K562 (cell line): Measurements from ENCODE around the gene ICAM1. TPM values are rescaled to one million over a fixed set of nuclear protein-coding genes. Genes with fewer than 3 reads are reported as not detected.
A peak's percentile ranks its signal among the peaks of the same experiment; 100 is the strongest.

Experiments
- BRCA1 ChIP-seq, 2 experiments: fragments of 450-650 bp in 1 of 2; sonication (generic) in 1 of 2; formaldehyde crosslinking in 1 of 2; IDR thresholded peaks; 2 replicates each; pipeline versions ENCODE4 v1.5.0 to v1.6.1; 2017 to 2020; ENCODE audit warnings: mild to moderate bottlenecking in 1 of 2, missing genetic modification reagents in 1 of 2
- BRD9 ChIP-seq: fragments of 450-650 bp; IDR thresholded peaks from 2 replicates; pipeline ENCODE4 v1.6.1; 2018; ENCODE audit warnings: low read depth; ENCODE audit not compliant: partially characterized antibody
- CC2D1A ChIP-seq: fragments of 450-650 bp; IDR thresholded peaks from 2 replicates; pipeline ENCODE4 v1.6.1; 2017; ENCODE audit warnings: mild to moderate bottlenecking
- CHCHD3 ChIP-seq: fragments of 250-450 bp; sonication (Bioruptor Pico); IDR thresholded peaks from 2 replicates; pipeline ENCODE4 v2.1.2; 2022; ENCODE audit warnings: mild to moderate bottlenecking
- CHD2 ChIP-seq: IDR thresholded peaks from 2 replicates; pipeline ENCODE4 v1.6.1; 2011; ENCODE audit warnings: low read depth, low read length
- FOSL1 ChIP-seq: fragments of 200-800 bp; sonication (Bioruptor generic); conservative IDR thresholded peaks from 2 replicates; pipeline ENCODE4 v1.6.1; 2016; ENCODE audit warnings: missing genetic modification characterization, missing compliant biosample characterization
- GATAD2A ChIP-seq: fragments of 450-650 bp; IDR thresholded peaks from 2 replicates; pipeline ENCODE4 v1.6.1; 2017
- HDAC2 ChIP-seq: fragments of 450-650 bp; IDR thresholded peaks from 2 replicates; pipeline ENCODE4 v1.6.1; 2016; ENCODE audit warnings: mild to moderate bottlenecking
- KLF16 ChIP-seq: IDR thresholded peaks from 2 replicates; pipeline ENCODE4 v1.6.1; 2016; ENCODE audit warnings: antibody characterized with exemption
- MECOM ChIP-seq: fragments of 250-450 bp; sonication (Bioruptor Pico); IDR thresholded peaks from 2 replicates; pipeline ENCODE4 v1.8.0; 2022; ENCODE audit warnings: inconsistent platforms
- NEUROD1 ChIP-seq: fragments of 150-350 bp; IDR thresholded peaks from 2 replicates; pipeline ENCODE4 v1.6.1; 2014; ENCODE audit warnings: borderline replicate concordance, low read length, low read depth; ENCODE audit not compliant: partially characterized antibody
- RAD51 ChIP-seq: fragments of 450-650 bp; IDR thresholded peaks from 2 replicates; pipeline ENCODE4 v1.7.1; 2016; ENCODE audit warnings: low read depth, mild to moderate bottlenecking, borderline replicate concordance
- RBM22 ChIP-seq: fragments of 200-400 bp; formaldehyde crosslinking; IDR thresholded peaks from 2 replicates; pipeline ENCODE4 v1.6.1; 2018; ENCODE audit warnings: low read length, low read depth; ENCODE audit not compliant: poor library complexity, severe bottlenecking
- SIX5 ChIP-seq, 2 experiments: IDR thresholded peaks; 2 replicates each; pipeline ENCODE4 v1.6.1; 2011; ENCODE audit warnings: low read length in 2 of 2, borderline replicate concordance in 1 of 2, low read depth in 1 of 2, mild to moderate bottlenecking in 1 of 2, moderate library complexity in 1 of 2; ENCODE audit not compliant: insufficient read depth in 1 of 2
- TAF1 ChIP-seq: IDR thresholded peaks from 2 replicates; pipeline ENCODE4 v1.6.1; 2011; ENCODE audit warnings: mild to moderate bottlenecking, low read length, moderate library complexity; ENCODE audit not compliant: insufficient read depth, control insufficient read depth, severe bottlenecking; ENCODE audit errors: extremely low read depth
- TEAD1 ChIP-seq, 2 experiments: fragments of 450-650 bp in 1 of 2; sonication (generic) in 1 of 2; formaldehyde crosslinking; IDR thresholded peaks; 2 replicates each; pipeline versions ENCODE4 v1.4.0 to v1.8.0; 2020 to 2022; ENCODE audit warnings: mild to moderate bottlenecking in 2 of 2, missing genetic modification reagents in 1 of 2
- TEAD2 ChIP-seq: fragments of 450-650 bp; IDR thresholded peaks from 2 replicates; pipeline ENCODE4 v1.6.1; 2016; ENCODE audit warnings: missing genetic modification characterization, control low read depth, missing compliant biosample characterization
- THRAP3 ChIP-seq: fragments of 450-650 bp; IDR thresholded peaks from 2 replicates; pipeline ENCODE4 v1.6.1; 2016; ENCODE audit warnings: mild to moderate bottlenecking, inconsistent platforms, borderline replicate concordance
- ZBTB1 ChIP-seq: sonication (generic); formaldehyde crosslinking; IDR thresholded peaks from 2 replicates; pipeline ENCODE4 v1.8.1; 2023; ENCODE audit warnings: missing genetic modification reagents, low read depth, mild to moderate bottlenecking, borderline replicate concordance
- ZFX ChIP-seq: sonication (generic); formaldehyde crosslinking; IDR thresholded peaks from 2 replicates; pipeline ENCODE4 v1.8.0; 2022; ENCODE audit warnings: mild to moderate bottlenecking, missing genetic modification reagents, moderate library complexity
- ZKSCAN1 ChIP-seq: fragments of 150-350 bp; IDR thresholded peaks from 2 replicates; pipeline ENCODE4 v1.6.1; 2016; ENCODE audit warnings: low read depth, low read length
- polyA plus RNA-seq, 8 experiments: library from polyadenylated mRNA; depleted of rRNA in 4 of 8; stranded (reverse) in 5 of 8; unstranded in 3 of 8; fragments of >200 nt; fragmentation: Nextera tagmentation in 2 of 8; fragmentation: Illumina TruSeq in 1 of 8; extraction: Ambion mirVana in 2 of 8; extraction: Trizol in 1 of 8; gene quantifications; 2 replicates each; pipeline versions ENCODE4 v1.2.1 to v1.2.3, GENCODE V29; 2011 to 2014; ENCODE audit warnings: inconsistent platforms in 1 of 8, missing spikeins in 1 of 8
- total RNA-seq, 7 experiments: library from RNA; depleted of rRNA in 6 of 7; stranded (reverse); fragments of >200 nt in 6 of 7; fragmentation: Illumina TruSeq in 2 of 7; extraction: Trizol in 2 of 7; gene quantifications; 2 replicates each; pipeline versions ENCODE4 v1.2.1 to v1.2.3, GENCODE V29; 2011 to 2021; ENCODE audit warnings: low replicate concordance in 1 of 7
- TF ChIP-seq, protein P1 (sequence below): IDR thresholded peaks from 3 replicates; pipeline ENCODE4 v1.6.1; 2011; ENCODE audit warnings: borderline replicate concordance, mild to moderate bottlenecking; ENCODE audit not compliant: insufficient read length, insufficient read depth
- TF ChIP-seq, protein P2 (sequence below): fragments of 250-450 bp; sonication (Bioruptor Pico); IDR thresholded peaks from 2 replicates; pipeline ENCODE4 v1.4.0; 2020; ENCODE audit warnings: mild to moderate bottlenecking, moderate library complexity, borderline replicate concordance
- TF ChIP-seq, protein P3 (sequence below): sonication (generic); formaldehyde crosslinking; IDR thresholded peaks from 2 replicates; pipeline ENCODE4 v1.5.0; 2020; ENCODE audit warnings: missing genetic modification reagents

Gene ICAM1
- total and polyA plus RNA-seq, 9 of the 15 experiments (the other 6 are each of a cell fraction or from before 2014, with no cell fraction given), result 2.3 to 24.4 (median 13.4) TPM

DNA sequence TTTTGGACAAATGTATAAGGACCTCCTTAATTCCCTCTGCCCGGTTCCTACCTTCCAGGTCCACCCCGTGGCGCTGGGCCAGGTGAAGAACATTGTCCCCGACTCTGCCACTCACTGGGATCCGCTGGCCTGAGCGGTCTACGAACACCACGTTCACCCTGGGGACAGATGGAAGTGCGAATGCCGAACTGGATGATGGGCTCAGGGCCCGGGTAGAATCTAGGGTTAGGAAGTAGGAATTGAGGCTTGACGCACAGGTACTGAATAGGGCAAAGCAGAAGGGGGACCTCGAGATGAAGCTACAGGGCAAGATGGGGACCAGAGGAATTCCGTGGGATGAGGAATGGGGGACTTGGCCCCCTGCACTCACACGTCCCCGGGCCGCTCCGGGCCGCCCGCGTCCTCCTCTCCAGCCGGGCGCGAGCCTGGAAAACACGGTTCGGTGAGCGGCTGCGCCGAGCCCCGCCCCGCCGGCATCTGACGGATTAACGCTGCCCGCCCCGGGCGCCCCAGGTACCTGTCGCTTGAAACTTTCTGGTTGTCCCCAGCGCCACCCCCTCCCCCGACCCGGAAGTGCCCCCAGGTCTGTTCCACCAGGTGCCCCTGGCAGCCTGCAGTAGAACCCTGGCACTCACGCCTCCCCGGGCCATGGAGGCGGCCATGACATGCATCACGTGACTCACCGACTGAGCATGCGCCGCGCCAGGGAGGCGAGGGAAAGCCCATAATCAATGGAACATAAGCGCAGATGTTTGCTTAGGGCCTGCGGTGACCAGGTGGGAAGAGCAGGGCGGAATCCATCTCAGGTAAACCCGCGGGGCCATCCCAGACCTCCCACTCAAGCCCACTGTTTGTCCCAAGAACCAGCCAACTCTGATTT is 44.7 kb downstream of the ICAM1 start, which contains the start of gene FDX2 (continued):
- TF ChIP-seq TEAD2, result 0 out of 2 replicates have a peak, but pooled peaks have one; percentile 8
- TF ChIP-seq CC2D1A, result no peak
- no peak for TF ChIP-seq GATAD2A
- no peak for TF ChIP-seq MECOM (CRISPR knock-in tag)
- no peak for TF ChIP-seq NEUROD1
- TF ChIP-seq FOSL1 (tag), result no peak
- TF ChIP-seq BRCA1 (IDR thresholded peaks at IDR 0.05), result no peak
- TF ChIP-seq BRCA1 (CRISPR knock-in tag; IDR thresholded peaks at IDR 0.05), result no peak
- TF ChIP-seq HDAC2, result peak; percentile 95
- TF ChIP-seq, protein P1, sequence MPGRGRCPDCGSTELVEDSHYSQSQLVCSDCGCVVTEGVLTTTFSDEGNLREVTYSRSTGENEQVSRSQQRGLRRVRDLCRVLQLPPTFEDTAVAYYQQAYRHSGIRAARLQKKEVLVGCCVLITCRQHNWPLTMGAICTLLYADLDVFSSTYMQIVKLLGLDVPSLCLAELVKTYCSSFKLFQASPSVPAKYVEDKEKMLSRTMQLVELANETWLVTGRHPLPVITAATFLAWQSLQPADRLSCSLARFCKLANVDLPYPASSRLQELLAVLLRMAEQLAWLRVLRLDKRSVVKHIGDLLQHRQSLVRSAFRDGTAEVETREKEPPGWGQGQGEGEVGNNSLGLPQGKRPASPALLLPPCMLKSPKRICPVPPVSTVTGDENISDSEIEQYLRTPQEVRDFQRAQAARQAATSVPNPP, result no peak
- TF ChIP-seq SIX5 (IDR thresholded peaks at IDR 0.05; ENCODE audit: borderline replicate concordance in 1 of 2, insufficient read depth in 1 of 2, low read depth in 1 of 2, low read length in 2 of 2), result no peak
- no peak for TF ChIP-seq ZKSCAN1
- TF ChIP-seq CHCHD3 (CRISPR knock-in tag), result no peak
- TF ChIP-seq, protein P2, sequence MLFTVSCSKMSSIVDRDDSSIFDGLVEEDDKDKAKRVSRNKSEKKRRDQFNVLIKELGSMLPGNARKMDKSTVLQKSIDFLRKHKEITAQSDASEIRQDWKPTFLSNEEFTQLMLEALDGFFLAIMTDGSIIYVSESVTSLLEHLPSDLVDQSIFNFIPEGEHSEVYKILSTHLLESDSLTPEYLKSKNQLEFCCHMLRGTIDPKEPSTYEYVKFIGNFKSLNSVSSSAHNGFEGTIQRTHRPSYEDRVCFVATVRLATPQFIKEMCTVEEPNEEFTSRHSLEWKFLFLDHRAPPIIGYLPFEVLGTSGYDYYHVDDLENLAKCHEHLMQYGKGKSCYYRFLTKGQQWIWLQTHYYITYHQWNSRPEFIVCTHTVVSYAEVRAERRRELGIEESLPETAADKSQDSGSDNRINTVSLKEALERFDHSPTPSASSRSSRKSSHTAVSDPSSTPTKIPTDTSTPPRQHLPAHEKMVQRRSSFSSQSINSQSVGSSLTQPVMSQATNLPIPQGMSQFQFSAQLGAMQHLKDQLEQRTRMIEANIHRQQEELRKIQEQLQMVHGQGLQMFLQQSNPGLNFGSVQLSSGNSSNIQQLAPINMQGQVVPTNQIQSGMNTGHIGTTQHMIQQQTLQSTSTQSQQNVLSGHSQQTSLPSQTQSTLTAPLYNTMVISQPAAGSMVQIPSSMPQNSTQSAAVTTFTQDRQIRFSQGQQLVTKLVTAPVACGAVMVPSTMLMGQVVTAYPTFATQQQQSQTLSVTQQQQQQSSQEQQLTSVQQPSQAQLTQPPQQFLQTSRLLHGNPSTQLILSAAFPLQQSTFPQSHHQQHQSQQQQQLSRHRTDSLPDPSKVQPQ, result no peak
- TF ChIP-seq RBM22, result peak; percentile 93
- 0 out of 4 replicates have a peak, but pooled peaks have one; percentile 16 to 57 for TF ChIP-seq TEAD1 (CRISPR knock-in tag; IDR thresholded peaks at IDR 0.05)
- TF ChIP-seq, protein P3, sequence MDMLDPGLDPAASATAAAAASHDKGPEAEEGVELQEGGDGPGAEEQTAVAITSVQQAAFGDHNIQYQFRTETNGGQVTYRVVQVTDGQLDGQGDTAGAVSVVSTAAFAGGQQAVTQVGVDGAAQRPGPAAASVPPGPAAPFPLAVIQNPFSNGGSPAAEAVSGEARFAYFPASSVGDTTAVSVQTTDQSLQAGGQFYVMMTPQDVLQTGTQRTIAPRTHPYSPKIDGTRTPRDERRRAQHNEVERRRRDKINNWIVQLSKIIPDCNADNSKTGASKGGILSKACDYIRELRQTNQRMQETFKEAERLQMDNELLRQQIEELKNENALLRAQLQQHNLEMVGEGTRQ (CRISPR knock-in tag), result peak; percentile 99
- peak; percentile 44 for TF ChIP-seq TAF1
- TF ChIP-seq THRAP3, result no peak
- TF ChIP-seq BRD9, result no peak
- no peak for TF ChIP-seq KLF16
- no peak for TF ChIP-seq ZBTB1 (CRISPR knock-in tag)
- TF ChIP-seq RAD51, result peak; percentile 99
- peak; percentile 26; the same call in 1 of the 2 replicates for TF ChIP-seq CHD2
- 0 out of 2 replicates have a peak, but pooled peaks have one; percentile 34 for TF ChIP-seq ZFX
